NCI-H774 (cell line): ENCODE data around the gene LYL1.

Experiments
- DNase-seq: peaks from one replicate; lab custom pipeline; 2025; lab: John Stamatoyannopoulos, UW

LYL1 gene

GRCh38 chr19:13104848-13105711, 2.4 kb upstream of the LYL1 start:
- no peak for DNase-seq

- no peak for DNase-seq
Observed at GRCh38 chr19:13104360-13104847, 1.7 kb upstream of the LYL1 start.

- DNase-seq: no peak
Observed at GRCh38 chr19:13103581-13104359, 1.1 kb upstream of the LYL1 start.

GRCh38 chr19:13102416-13102665, 317 bp downstream of the LYL1 start:
- DNase-seq: no peak

GRCh38 chr19:13101590-13102415, 855 bp downstream of the LYL1 start:
- no peak for DNase-seq

- no peak for DNase-seq
Observed at GRCh38 chr19:13100841-13101589, 1.6 kb downstream of the LYL1 start.

GRCh38 chr19:13100031-13100588, 2.5 kb downstream of the LYL1 start:
- no peak for DNase-seq

GRCh38 chr19:13099073-13099999, 3.3 kb downstream of the LYL1 start:
- DNase-seq: peak; percentile 29

GRCh38 chr19:13098277-13099072, 4.2 kb downstream of the LYL1 start:
- DNase-seq: no peak

- no peak for DNase-seq
Observed at GRCh38 chr19:13097463-13098258, 5.0 kb downstream of the LYL1 start.

- DNase-seq: no peak
Observed at GRCh38 chr19:13097033-13097462, 5.6 kb downstream of the LYL1 start.

- no peak for DNase-seq
Observed at GRCh38 chr19:13095934-13096927, 6.4 kb downstream of the LYL1 start.

- DNase-seq: no peak
Observed at GRCh38 chr19:13095393-13095784, 7.3 kb downstream of the LYL1 start.

GRCh38 chr19:13094771-13095392, 7.8 kb downstream of the LYL1 start:
- DNase-seq: no peak

- DNase-seq: no peak
Observed at GRCh38 chr19:13094106-13094504, 8.6 kb downstream of the LYL1 start.

- DNase-seq: peak; percentile 61
Observed at GRCh38 chr19:13093407-13094105, 9.1 kb downstream of the LYL1 start.
